Bronchial epithelial cell (primary cell): Measurements from ENCODE around the gene P2RY4. TPM values are rescaled to one million over a fixed set of nuclear protein-coding genes. Genes with fewer than 3 reads are reported as not detected.

Experiments
- DNase-seq: peaks from one replicate; pipeline ENCODE4 v3.0.0-alpha.2; 2010; ENCODE audit warnings: low read depth
- FAIRE-seq: peaks from 2 replicates; lab custom pipeline; 2011; peaks lifted over from hg19 to GRCh38; lab: Jason Lieb, UNC
- H3K27me3 ChIP-seq: 2 replicates; pipeline ENCODE4 v1.5.1; 2011; ENCODE audit warnings: low read length; ENCODE audit not compliant: control insufficient read depth, insufficient read depth
- H3K36me3 ChIP-seq: 2 replicates; pipeline ENCODE4 v1.5.1; 2011; ENCODE audit warnings: low read length; ENCODE audit not compliant: control insufficient read depth, insufficient read depth
- H3K4me3 ChIP-seq: 2 replicates; pipeline ENCODE4 v1.5.1; 2011; ENCODE audit warnings: mild to moderate bottlenecking, low read depth, low read length, control low read depth
- total RNA-seq: library from RNA; depleted of rRNA; stranded (reverse); fragments of >200 nt; gene quantifications from 2 replicates; pipeline ENCODE4 v1.2.1, GENCODE V29; 2014
- TF ChIP-seq, protein P1 (sequence below): IDR thresholded peaks from 2 replicates; pipeline ENCODE4 v1.5.1; 2011; ENCODE audit warnings: mild to moderate bottlenecking, moderate library complexity, low read length, control low read depth, inconsistent platforms; ENCODE audit not compliant: insufficient read depth, severe bottlenecking

The P2RY4 gene
- total RNA-seq, 1 donor from 2014 or later = not detected

DNA sequence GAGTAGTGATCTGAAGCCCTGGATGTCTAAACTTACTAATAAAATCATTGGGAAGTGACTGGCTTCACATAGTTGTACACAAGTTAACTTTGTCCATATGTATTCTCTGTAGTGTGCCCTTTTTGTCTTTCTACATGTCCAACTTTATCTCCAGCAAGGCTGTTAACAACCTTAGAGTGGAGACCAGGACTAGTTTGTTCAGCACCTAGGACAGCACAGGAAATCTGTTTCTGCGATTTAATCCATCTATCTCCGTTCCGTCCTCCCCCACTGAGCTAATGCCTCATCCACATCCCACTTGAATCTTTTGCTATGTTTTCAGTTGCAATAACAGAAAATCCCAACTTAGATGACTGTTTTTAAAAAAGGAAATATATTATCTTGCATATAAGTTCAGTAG, 4.8 kb upstream of the P2RY4 start:
- no peaks in the 10 kb centered on the region for H3K36me3 ChIP-seq
- no peak for FAIRE-seq
- TF ChIP-seq, protein P1, sequence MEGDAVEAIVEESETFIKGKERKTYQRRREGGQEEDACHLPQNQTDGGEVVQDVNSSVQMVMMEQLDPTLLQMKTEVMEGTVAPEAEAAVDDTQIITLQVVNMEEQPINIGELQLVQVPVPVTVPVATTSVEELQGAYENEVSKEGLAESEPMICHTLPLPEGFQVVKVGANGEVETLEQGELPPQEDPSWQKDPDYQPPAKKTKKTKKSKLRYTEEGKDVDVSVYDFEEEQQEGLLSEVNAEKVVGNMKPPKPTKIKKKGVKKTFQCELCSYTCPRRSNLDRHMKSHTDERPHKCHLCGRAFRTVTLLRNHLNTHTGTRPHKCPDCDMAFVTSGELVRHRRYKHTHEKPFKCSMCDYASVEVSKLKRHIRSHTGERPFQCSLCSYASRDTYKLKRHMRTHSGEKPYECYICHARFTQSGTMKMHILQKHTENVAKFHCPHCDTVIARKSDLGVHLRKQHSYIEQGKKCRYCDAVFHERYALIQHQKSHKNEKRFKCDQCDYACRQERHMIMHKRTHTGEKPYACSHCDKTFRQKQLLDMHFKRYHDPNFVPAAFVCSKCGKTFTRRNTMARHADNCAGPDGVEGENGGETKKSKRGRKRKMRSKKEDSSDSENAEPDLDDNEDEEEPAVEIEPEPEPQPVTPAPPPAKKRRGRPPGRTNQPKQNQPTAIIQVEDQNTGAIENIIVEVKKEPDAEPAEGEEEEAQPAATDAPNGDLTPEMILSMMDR = no peak
- DNase-seq = no peak
- H3K4me3 ChIP-seq = no peak overlapping the region
- H3K27me3 ChIP-seq = no peaks in the 10 kb centered on the region

DNA sequence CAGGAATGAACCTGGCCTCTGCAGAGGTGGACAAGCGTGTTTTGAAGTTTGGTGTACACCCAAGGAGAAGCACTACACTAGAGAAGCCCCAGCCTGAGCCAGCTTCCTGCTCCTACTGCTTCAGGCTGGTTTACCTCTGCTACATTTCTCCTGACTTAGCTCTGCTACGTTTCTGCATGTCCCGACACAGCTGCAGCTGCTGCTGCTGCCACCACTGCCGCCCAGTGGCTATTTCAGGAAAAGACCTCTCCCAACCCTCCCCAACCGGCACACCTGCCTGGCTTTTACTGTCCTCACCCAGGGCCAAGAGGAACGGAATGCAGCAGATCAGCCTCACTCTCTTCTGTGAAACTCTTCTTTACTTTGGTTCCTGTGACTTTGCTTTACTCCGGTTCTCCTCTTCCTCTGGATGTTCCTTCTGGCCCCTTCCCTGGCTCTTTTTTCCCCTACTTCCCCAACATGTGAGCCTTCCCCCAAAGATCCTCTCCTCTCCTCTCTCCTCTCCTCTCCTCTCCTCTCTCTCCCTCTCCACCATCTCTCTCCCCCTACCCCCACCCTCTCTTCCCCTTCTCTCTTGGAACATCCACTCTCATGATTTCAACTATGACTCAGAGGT, 3.1 kb upstream of the P2RY4 start:
- FAIRE-seq (peak; percentile 13), DNase-seq (peak; percentile 59)
- Histone ChIP-seq H3K4me3 (no peak overlapping the region), H3K36me3 (no peaks in the 10 kb centered on the region), H3K27me3 (no peaks in the 10 kb centered on the region)
- TF ChIP-seq, protein P1 = peak; percentile 82

DNA sequence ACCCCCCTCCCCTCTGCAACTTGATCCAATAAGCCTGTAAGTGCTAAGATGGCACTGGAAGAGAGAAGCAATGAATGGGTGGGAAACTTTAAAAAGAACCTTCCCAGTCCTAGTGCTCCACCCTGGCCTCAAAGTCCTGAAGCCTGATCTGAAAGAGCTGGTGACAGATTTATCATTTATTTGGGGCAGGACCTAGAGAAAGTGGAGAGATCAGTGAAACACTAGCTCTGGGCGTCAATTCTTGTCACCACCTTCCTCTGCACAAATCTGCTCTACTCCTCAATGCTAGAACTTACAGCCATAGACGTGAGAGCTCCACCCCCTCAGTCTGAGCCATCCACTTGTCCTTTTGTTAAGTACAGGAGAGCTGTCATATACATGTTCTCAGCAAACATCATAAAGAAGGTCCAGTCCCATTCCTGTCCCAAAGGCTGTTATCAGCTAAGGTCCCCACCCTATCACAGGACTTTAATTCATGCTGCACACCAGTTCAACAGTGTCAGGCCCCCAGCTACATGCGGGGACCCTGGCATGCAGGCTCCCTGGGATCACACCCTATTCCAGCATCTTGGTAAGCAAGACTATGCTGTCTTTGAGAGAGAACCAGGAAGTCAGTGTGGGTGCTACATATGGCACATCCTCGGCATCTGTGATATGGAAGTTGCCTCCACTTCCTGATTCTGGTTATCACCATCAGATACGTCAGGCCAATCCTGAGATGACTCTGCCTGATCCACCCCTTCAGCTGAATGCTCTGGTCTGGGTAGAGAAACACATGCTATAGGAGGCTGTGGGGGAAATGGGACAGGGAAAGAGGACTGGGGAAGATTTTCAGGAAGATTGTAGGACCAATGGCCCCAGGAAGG, 2.3 kb downstream of the P2RY4 start:
- FAIRE-seq = peak; percentile 58
- H3K4me3 ChIP-seq = no peak overlapping the region
- H3K27me3 ChIP-seq = no peaks in the 10 kb centered on the region
- TF ChIP-seq, protein P1 = no peak
- H3K36me3 ChIP-seq = no peaks in the 10 kb centered on the region
- DNase-seq = no peak

DNA sequence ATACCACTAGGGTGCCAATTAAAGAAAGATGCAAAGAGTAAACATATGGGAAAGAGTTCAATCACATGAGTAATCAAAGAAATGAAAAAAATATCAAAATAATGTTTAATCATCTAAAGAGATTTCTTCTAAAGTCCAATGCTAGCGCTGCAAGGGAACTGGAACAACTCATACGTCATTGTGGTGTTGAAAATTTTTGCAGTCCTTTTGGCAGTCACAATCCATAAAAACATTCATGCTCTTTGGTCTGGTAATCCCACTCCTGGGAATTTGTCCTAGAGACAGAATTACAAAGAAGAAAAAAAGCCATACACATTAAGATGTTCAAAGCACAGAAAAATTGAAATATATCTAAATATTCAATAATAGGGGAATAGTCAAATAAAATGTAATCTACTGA, 4.6 kb downstream of the P2RY4 start:
- no peak for FAIRE-seq
- H3K27me3 ChIP-seq = no peaks in the 10 kb centered on the region
- H3K4me3 ChIP-seq = no peak overlapping the region
- no peaks in the 10 kb centered on the region for H3K36me3 ChIP-seq
- no peak for DNase-seq
- TF ChIP-seq, protein P1 = no peak

DNA sequence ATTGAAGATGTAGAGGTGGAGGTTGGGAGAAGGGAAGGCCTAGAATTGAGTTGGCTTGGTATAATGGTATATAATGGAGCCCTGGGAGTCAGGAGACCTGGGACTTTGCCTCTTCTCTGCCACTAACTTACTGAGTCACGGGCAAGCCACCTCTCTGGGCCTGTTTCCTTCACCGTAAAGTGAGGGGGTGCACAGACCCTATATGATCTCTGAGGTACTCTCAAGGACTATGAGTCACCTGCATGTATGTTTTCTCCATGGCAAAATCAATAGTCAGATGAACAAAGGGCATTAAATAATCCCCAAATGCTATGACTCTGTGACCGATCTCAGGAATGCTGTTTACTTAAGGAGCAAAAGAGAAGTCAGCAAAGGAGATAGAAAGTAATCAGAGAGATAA, 5.1 kb downstream of the P2RY4 start:
- TF ChIP-seq, protein P1 = no peak
- FAIRE-seq = no peak
- H3K36me3 ChIP-seq = no peaks in the 10 kb centered on the region
- DNase-seq = peak; percentile 8
- no peak overlapping the region for H3K4me3 ChIP-seq
- H3K27me3 ChIP-seq = no peaks in the 10 kb centered on the region
